Activated CD8-positive, alpha-beta T cell treated with anti-CD3 and anti-CD28 coated beads, Interleukin-2, amount 10 ng/mL, durations not matched to agents 7 days and 5 days (primary cell): Measurements from ENCODE around the gene POLR3C. TPM values are rescaled to one million over a fixed set of nuclear protein-coding genes. Genes with fewer than 3 reads are reported as not detected.
A peak's percentile ranks its signal among the peaks of the same experiment; 100 is the strongest.
"Not testable (repeated sequence)": the region's sequence is repeated elsewhere in the genome, so short reads cannot be mapped to it uniquely, and the experiment has no call there.

ENCODE experiments used
- ATAC-seq: fragments of 150-1000 bp; cut with Tn5 transposase; one replicate; pipeline ENCODE4 v1.10.0; 2021; ENCODE audit warnings: moderate library complexity
- CTCF ChIA-PET: fragments of 350-600 bp; sonication (Branson Sonifier 250); formaldehyde crosslinking; loops from one replicate; lab custom pipeline; 2021; ENCODE audit warnings: antibody characterized with exemption; lab: Charles Lee
- POLR2A ChIA-PET: fragments of 350-600 bp; sonication (Branson Sonifier 250); formaldehyde crosslinking; loops from one replicate; lab custom pipeline; 2021; ENCODE audit warnings: antibody characterized with exemption; lab: Charles Lee
- DNase-seq: peaks from one replicate; pipeline ENCODE4 v3.0.0-alpha.2; 2020
- H3K27ac Mint-ChIP-seq: one replicate; pipeline ENCODE4 v1.8.0; 2021; ENCODE audit warnings: mild to moderate bottlenecking, mixed read lengths
- H3K27me3 Mint-ChIP-seq: one replicate; pipeline ENCODE4 v1.8.0; 2021; ENCODE audit warnings: low read depth, mixed read lengths
- H3K36me3 Mint-ChIP-seq: one replicate; pipeline ENCODE4 v1.8.0; 2021; ENCODE audit warnings: low read depth, mixed read lengths
- H3K4me1 Mint-ChIP-seq: one replicate; pipeline ENCODE4 v1.8.0; 2021; ENCODE audit warnings: low read depth, mixed read lengths
- H3K4me3 Mint-ChIP-seq: one replicate; pipeline ENCODE4 v1.8.0; 2021; ENCODE audit warnings: mild to moderate bottlenecking, mixed read lengths
- H3K9me3 Mint-ChIP-seq: one replicate; pipeline ENCODE4 v1.8.0; 2022; ENCODE audit warnings: mixed read lengths; ENCODE audit not compliant: insufficient read depth
- total RNA-seq, 2 experiments: library from RNA; stranded (reverse); gene quantifications; one replicate each; pipeline ENCODE4 v1.2.3, GENCODE V29; 2021

POLR3C gene
- total RNA-seq, 2 experiments from 2014 or later: 29.7 to 31.5 TPM

GRCh38 chr1:145792484-145792883 is 31.5 kb upstream of the POLR3C start:
- H3K4me1 Mint-ChIP-seq: peaks cover 17% of the 10 kb centered on the region
- H3K36me3 Mint-ChIP-seq: peaks cover 42% of the 10 kb centered on the region
- no peak for DNase-seq
- H3K27ac Mint-ChIP-seq: no peak overlapping the region
- ChIA-PET POLR2A (no interaction called here), CTCF (interaction anchor here (1.1 kb wide), 1 partner anchor 53 kb away, joined by 4 read pairs; the partner anchor contains the start of gene NUDT17)
- H3K27me3 Mint-ChIP-seq: no peaks in the 10 kb centered on the region
- no peak overlapping the region for H3K4me3 Mint-ChIP-seq
- peaks cover 19% of the 10 kb centered on the region for H3K9me3 Mint-ChIP-seq
- ATAC-seq: no peak

GRCh38 chr1:145795257-145795881 is 28.6 kb upstream of the POLR3C start:
- ATAC-seq: no peak
- Mint-ChIP-seq H3K27ac (no peak overlapping the region), H3K9me3 (peaks cover 25% of the 10 kb centered on the region), H3K4me1 (peaks cover 18% of the 10 kb centered on the region), H3K4me3 (no peak overlapping the region), H3K36me3 (peaks cover 58% of the 10 kb centered on the region), H3K27me3 (no peaks in the 10 kb centered on the region)
- CTCF ChIA-PET: interaction anchor here (0.8 to 1.1 kb wide), 3 partner anchors 9 to 50 kb away, joined by 3 to 4 read pairs (median 3); partner anchors contain the start of gene NUDT17
- no peak for DNase-seq
- POLR2A ChIA-PET: no interaction called here

GRCh38 chr1:145796753-145797152 is 27.2 kb upstream of the POLR3C start:
- CTCF ChIA-PET: no interaction called here
- no peak for DNase-seq
- no peaks in the 10 kb centered on the region for H3K27me3 Mint-ChIP-seq
- no peak overlapping the region for H3K4me3 Mint-ChIP-seq
- H3K4me1 Mint-ChIP-seq: peaks cover 21% of the 10 kb centered on the region
- no peak for ATAC-seq
- POLR2A ChIA-PET: no interaction called here
- no peak overlapping the region for H3K27ac Mint-ChIP-seq
- peaks cover 62% of the 10 kb centered on the region for H3K36me3 Mint-ChIP-seq
- peaks cover 25% of the 10 kb centered on the region for H3K9me3 Mint-ChIP-seq

- no peak overlapping the region for H3K27ac Mint-ChIP-seq
- H3K36me3 Mint-ChIP-seq: peaks cover 49% of the 10 kb centered on the region
- H3K4me1 Mint-ChIP-seq: peaks cover 26% of the 10 kb centered on the region
- H3K9me3 Mint-ChIP-seq: peaks cover 25% of the 10 kb centered on the region
- ChIA-PET POLR2A (no interaction called here), CTCF (no interaction called here)
- H3K27me3 Mint-ChIP-seq: no peaks in the 10 kb centered on the region
- DNase-seq: no peak
- H3K4me3 Mint-ChIP-seq: no peak overlapping the region
- ATAC-seq: no peak
Observed at GRCh38 chr1:145799806-145800205, 24.2 kb upstream of the POLR3C start.

DNA sequence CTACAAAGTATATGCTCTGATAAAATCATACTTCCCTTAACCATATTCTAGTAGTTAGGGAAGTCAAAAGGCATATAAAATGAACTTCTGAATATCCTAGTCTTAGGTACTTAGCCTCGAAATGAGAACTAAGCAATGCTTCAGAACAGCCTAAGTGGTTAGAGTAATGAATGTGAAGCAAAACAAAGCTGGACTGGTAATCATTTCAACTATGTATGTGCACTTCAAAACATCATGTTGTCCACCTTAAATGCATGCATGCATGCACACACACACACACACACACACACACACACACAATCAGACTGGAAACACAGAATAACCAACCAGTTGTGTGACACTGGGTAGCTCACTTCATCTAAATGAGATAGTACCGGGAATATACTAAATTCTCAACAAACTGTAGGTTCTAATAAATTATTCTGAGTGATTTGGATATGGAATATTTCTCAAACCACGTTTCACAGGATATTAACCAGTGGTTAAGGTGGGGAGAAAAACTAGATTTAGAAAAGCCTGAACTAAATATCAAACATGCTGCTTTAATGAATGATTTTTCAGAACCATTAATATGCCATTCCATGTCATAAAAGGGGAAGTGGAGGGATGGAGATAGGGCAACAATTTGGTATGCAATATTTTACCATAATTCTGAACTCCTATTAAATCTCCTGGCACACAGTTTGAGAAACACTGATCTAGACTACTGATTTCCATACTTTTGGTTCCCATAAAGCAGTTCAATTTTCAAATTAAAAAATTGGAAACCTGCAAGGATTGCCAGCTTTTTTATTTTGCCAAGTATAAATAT is 19.6 kb upstream of the POLR3C start:
- CTCF ChIA-PET: interaction anchor here (1.6 to 4.2 kb wide), 2 partner anchors 41 to 84 kb away, joined by 3 to 16 read pairs; partner anchors contain the start of gene NUDT17
- no peaks in the 10 kb centered on the region for H3K27me3 Mint-ChIP-seq
- DNase-seq (no peak), ATAC-seq (no peak)
- H3K9me3 Mint-ChIP-seq: no peaks in the 10 kb centered on the region
- H3K4me1 Mint-ChIP-seq: peaks cover 9% of the 10 kb centered on the region
- no peak overlapping the region for H3K4me3 Mint-ChIP-seq
- no peak overlapping the region for H3K27ac Mint-ChIP-seq
- POLR2A ChIA-PET: no interaction called here
- H3K36me3 Mint-ChIP-seq: peaks cover 18% of the 10 kb centered on the region

DNA sequence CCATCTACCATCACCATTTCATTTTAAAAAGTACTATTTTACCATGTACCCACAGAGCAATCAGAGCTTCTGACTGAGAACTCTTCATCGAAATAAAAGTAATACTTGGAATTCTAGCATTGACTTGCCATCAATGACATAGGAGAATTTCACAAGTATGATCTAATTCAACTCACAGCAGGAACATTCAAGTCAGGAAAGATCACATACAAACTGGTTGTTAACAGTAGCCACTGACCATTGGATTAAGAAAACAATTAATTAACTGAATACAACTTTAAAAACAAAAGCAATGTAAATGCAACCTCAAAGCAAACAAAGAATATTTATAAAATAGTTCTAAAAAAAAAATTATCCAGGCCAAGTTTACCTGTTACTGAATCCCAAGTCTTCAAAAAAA is 18.9 kb upstream of the POLR3C start:
- peaks cover 12% of the 10 kb centered on the region for H3K36me3 Mint-ChIP-seq
- CTCF ChIA-PET: interaction anchor here (1.7 to 4.2 kb wide), 2 partner anchors 21 to 41 kb away, joined by 3 to 16 read pairs; partner anchors contain the start of gene NUDT17
- no peak overlapping the region for H3K4me3 Mint-ChIP-seq
- H3K27me3 Mint-ChIP-seq: no peaks in the 10 kb centered on the region
- POLR2A ChIA-PET: no interaction called here
- peaks cover 9% of the 10 kb centered on the region for H3K4me1 Mint-ChIP-seq
- no peaks in the 10 kb centered on the region for H3K9me3 Mint-ChIP-seq
- no peak overlapping the region for H3K27ac Mint-ChIP-seq
- ATAC-seq: no peak
- no peak for DNase-seq

DNA sequence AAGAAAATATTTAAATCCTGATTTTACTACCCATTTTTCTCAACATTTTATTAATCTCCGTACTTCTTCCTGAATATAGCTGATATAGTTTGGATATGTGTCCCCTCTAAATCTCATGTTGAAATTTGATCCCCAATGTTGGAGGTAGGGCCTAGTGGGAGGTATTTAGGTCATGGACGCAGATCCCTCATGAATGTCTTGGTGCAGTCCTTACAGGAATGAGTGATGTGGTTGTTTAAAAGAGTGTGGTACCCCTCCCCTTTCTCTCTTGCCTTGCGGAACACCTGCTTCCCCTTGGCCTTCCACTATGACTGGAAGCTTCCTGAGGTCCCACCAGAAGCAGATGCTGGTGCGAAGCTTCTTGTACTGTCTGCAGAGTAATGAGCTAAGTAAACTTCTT is 17.6 kb upstream of the POLR3C start:
- Mint-ChIP-seq H3K9me3 (no peaks in the 10 kb centered on the region), H3K36me3 (peaks cover 9% of the 10 kb centered on the region), H3K4me3 (no peak overlapping the region), H3K27ac (no peak overlapping the region), H3K4me1 (peaks cover 5% of the 10 kb centered on the region), H3K27me3 (no peaks in the 10 kb centered on the region)
- ChIA-PET POLR2A (no interaction called here), CTCF (interaction anchor here (1.1 to 4.2 kb wide), 5 partner anchors 20 to 86 kb away, joined by 3 to 16 read pairs (median 4); partner anchors contain the start of gene NUDT17)
- ATAC-seq (no peak), DNase-seq (no peak)

- no peak for DNase-seq
- POLR2A ChIA-PET: no interaction called here
- Mint-ChIP-seq H3K4me1 (peaks cover 5% of the 10 kb centered on the region), H3K9me3 (no peaks in the 10 kb centered on the region), H3K27me3 (no peaks in the 10 kb centered on the region), H3K4me3 (no peak overlapping the region), H3K27ac (no peak overlapping the region), H3K36me3 (peaks cover 7% of the 10 kb centered on the region)
- no peak for ATAC-seq
- CTCF ChIA-PET: interaction anchor here (1.3 to 4.2 kb wide), 4 partner anchors 20 to 39 kb away, joined by 3 to 16 read pairs (median 4); partner anchors contain the start of gene NUDT17
Observed at GRCh38 chr1:145806844-145807243, 17.2 kb upstream of the POLR3C start.

GRCh38 chr1:145812977-145813810 is 10.8 kb upstream of the POLR3C start:
- POLR2A ChIA-PET, DNase-seq, H3K4me1 Mint-ChIP-seq, H3K4me3 Mint-ChIP-seq, H3K27ac Mint-ChIP-seq, ATAC-seq, H3K36me3 Mint-ChIP-seq, H3K9me3 Mint-ChIP-seq, CTCF ChIA-PET, H3K27me3 Mint-ChIP-seq: not testable (repeated sequence)

DNA sequence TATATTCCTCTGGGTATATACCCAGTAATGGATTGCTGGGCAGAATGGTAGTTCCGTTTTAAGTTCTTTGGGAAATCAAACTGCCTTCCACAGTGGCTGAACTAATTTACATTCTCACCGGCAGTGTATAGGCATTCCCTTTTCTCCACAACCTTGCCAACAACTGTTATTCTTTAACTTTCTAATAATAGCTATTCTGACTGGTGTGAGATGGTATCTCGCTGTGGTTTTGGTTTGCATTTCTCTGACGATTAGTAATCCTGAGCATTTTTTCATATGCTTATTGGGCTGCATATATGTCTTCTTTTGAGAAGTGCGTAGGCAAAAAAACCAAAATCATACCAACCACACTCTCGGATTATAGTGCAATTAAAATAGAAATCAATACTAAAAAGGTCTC is 5.9 kb upstream of the POLR3C start:
- POLR2A ChIA-PET, H3K9me3 Mint-ChIP-seq, H3K27me3 Mint-ChIP-seq, H3K36me3 Mint-ChIP-seq, CTCF ChIA-PET, ATAC-seq, DNase-seq, H3K4me1 Mint-ChIP-seq, H3K4me3 Mint-ChIP-seq, H3K27ac Mint-ChIP-seq: not testable (repeated sequence)

DNA sequence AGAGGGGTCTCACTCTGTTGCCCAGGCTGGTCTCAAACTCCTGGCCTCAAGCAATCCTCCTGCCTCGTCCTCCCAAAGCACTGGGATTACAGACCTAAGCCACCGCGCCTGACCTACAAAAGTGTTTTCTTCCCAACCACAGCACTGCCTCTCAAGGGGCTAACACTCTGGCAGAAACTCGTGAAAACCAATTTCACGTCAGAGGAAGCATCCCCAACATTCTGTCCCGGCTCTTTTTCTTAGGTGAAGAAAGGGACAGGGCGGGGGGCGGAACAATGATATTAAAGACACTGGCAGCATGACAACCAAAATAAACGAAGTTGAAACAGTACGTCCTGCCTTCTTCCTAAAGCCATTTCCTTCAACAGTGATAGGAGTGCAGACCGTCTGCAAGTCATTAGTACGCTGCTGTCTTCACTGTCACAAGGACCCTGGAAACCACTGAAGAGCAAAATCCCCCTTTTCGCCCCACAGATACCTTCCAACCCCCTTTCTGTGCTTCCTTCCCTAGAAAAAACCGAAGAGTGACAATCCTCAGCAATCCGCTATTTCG is 1.1 kb upstream of the POLR3C start:
- CTCF ChIA-PET: interaction anchor here (16.3 kb wide), 1 partner anchor 21 kb away, joined by 214 read pairs; the partner anchor contains the start of gene NUDT17
- H3K4me3 Mint-ChIP-seq: peak overlapping the region; percentile 42
- H3K27ac Mint-ChIP-seq, H3K27me3 Mint-ChIP-seq, ATAC-seq, H3K9me3 Mint-ChIP-seq, DNase-seq, POLR2A ChIA-PET: not testable (repeated sequence)
- H3K36me3 Mint-ChIP-seq: peaks cover 30% of the 10 kb centered on the region
- H3K4me1 Mint-ChIP-seq: peaks cover 28% of the 10 kb centered on the region
